ENCODE results near the gene JAML. TPM values are rescaled to one million over a fixed set of nuclear protein-coding genes. Genes with fewer than 3 reads are reported as not detected.

The JAML gene
- total and polyA plus RNA-seq, 2 of the 13 experiments (the other 11 are each of a cell fraction or from before 2014, with no cell fraction given) = 2.0 to 3.3 TPM

DNA sequence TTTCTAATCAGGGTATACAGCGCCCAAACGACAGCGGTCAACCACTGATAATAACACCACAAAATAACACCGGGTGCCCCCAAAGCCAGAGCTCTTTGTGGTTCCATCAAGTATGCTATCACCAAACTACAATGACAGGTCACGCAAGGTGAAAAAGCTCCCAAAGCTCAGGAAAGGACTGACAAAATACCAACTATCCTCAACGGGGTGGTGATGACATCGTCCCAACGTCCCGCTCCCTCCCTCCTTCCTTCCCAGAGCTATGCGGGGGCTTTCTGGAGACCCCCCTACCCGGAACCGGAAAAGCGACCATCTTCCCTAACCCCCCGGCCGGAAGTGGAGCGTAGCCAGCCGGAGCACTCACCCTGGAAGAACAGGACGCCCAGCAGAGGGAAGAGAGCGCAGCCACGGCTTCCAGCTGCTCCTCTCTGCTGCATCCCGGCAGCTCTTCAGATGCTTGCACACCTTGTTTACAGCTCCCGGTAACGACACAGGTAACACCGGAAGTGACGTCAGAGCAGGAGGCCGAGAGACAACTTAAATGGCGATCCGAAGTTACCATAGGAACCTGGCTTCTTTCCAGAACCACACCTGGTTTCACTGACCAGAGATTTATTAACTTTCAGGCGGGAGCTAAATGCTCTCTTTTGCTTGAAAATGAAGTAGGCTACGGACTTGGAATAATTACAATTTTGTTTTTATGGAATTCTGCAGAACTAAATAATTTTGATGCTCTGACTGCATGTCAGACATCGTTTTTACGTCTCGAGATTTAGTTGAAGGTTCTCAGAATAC lies 27.2 kb upstream of the JAML start, which contains the start of gene MPZL3 (continued):
- TF ChIP-seq, protein P1, sequence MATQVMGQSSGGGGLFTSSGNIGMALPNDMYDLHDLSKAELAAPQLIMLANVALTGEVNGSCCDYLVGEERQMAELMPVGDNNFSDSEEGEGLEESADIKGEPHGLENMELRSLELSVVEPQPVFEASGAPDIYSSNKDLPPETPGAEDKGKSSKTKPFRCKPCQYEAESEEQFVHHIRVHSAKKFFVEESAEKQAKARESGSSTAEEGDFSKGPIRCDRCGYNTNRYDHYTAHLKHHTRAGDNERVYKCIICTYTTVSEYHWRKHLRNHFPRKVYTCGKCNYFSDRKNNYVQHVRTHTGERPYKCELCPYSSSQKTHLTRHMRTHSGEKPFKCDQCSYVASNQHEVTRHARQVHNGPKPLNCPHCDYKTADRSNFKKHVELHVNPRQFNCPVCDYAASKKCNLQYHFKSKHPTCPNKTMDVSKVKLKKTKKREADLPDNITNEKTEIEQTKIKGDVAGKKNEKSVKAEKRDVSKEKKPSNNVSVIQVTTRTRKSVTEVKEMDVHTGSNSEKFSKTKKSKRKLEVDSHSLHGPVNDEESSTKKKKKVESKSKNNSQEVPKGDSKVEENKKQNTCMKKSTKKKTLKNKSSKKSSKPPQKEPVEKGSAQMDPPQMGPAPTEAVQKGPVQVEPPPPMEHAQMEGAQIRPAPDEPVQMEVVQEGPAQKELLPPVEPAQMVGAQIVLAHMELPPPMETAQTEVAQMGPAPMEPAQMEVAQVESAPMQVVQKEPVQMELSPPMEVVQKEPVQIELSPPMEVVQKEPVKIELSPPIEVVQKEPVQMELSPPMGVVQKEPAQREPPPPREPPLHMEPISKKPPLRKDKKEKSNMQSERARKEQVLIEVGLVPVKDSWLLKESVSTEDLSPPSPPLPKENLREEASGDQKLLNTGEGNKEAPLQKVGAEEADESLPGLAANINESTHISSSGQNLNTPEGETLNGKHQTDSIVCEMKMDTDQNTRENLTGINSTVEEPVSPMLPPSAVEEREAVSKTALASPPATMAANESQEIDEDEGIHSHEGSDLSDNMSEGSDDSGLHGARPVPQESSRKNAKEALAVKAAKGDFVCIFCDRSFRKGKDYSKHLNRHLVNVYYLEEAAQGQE (IDR thresholded peaks at IDR 0.05; ENCODE audit: borderline replicate concordance in 1 of 2, low read depth in 1 of 2, low read length in 2 of 2) = 0 out of 4 replicates have a peak, but pooled peaks of 1 of the 2 experiments have one; percentile 11
- TF ChIP-seq POLR2A (IDR thresholded peaks at IDR 0.05; ENCODE audit: insufficient read depth in 1 of 2, low read depth in 2 of 2, low read length in 2 of 2) = peak in 1 of 2 experiments; percentile 73; a peak in 2 of 4 replicates
- TF ChIP-seq ZNF317 (CRISPR knock-in tag; IDR thresholded peaks at IDR 0.05) = peak; percentile 46; the same call in 1 of the 2 replicates
- peak; percentile 59; the same call in 1 of the 2 replicates for TF ChIP-seq ZNF441 (CRISPR knock-in tag; IDR thresholded peaks at IDR 0.05; ENCODE audit: borderline replicate concordance)
- no peak for TF ChIP-seq HDAC6 (IDR thresholded peaks at IDR 0.05; ENCODE audit: low read depth, low read length)
- peak; percentile 83 for TF ChIP-seq POLR2G (IDR thresholded peaks at IDR 0.05; ENCODE audit: low read depth, low read length)
- TF ChIP-seq SRF (IDR thresholded peaks at IDR 0.05; ENCODE audit: low read depth, low read length) = no peak
- 0 out of 2 replicates have a peak, but pooled peaks have one; percentile 46 for TF ChIP-seq ZNF230 (CRISPR knock-in tag; IDR thresholded peaks at IDR 0.05)
- TF ChIP-seq ZFP36L1 (CRISPR knock-in tag; IDR thresholded peaks at IDR 0.05) = no peak
- TF ChIP-seq SRSF4 (IDR thresholded peaks at IDR 0.05; ENCODE audit: low read depth, low read length, poor library complexity, severe bottlenecking) = no peak
- TF ChIP-seq RFX5 (IDR thresholded peaks at IDR 0.05; ENCODE audit: low read depth, low read length) = peak; percentile 70
- TF ChIP-seq IRX3 (CRISPR knock-in tag; IDR thresholded peaks at IDR 0.05; ENCODE audit: borderline replicate concordance, low read depth) = no peak
- TF ChIP-seq, protein P2, sequence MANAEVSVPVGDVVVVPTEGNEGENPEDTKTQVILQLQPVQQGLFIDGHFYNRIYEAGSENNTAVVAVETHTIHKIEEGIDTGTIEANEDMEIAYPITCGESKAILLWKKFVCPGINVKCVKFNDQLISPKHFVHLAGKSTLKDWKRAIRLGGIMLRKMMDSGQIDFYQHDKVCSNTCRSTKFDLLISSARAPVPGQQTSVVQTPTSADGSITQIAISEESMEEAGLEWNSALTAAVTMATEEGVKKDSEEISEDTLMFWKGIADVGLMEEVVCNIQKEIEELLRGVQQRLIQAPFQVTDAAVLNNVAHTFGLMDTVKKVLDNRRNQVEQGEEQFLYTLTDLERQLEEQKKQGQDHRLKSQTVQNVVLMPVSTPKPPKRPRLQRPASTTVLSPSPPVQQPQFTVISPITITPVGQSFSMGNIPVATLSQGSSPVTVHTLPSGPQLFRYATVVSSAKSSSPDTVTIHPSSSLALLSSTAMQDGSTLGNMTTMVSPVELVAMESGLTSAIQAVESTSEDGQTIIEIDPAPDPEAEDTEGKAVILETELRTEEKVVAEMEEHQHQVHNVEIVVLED (CRISPR knock-in tag; IDR thresholded peaks at IDR 0.05; ENCODE audit: borderline replicate concordance) = peak; percentile 59; the same call in 1 of the 2 replicates
- TF ChIP-seq ZBTB7B (CRISPR knock-in tag; IDR thresholded peaks at IDR 0.05) = peak; percentile 99
- peak; percentile 85 for TF ChIP-seq THAP11 (CRISPR knock-in tag; IDR thresholded peaks at IDR 0.05)
- TF ChIP-seq, protein P3, sequence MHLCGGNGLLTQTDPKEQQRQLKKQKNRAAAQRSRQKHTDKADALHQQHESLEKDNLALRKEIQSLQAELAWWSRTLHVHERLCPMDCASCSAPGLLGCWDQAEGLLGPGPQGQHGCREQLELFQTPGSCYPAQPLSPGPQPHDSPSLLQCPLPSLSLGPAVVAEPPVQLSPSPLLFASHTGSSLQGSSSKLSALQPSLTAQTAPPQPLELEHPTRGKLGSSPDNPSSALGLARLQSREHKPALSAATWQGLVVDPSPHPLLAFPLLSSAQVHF (CRISPR knock-in tag; IDR thresholded peaks at IDR 0.05) = no peak
- 0 out of 2 replicates have a peak, but pooled peaks have one; percentile 22 for TF ChIP-seq ZNF256 (CRISPR knock-in tag; conservative IDR thresholded peaks at IDR 0.05)
- 0 out of 2 replicates have a peak, but pooled peaks have one; percentile 61 for TF ChIP-seq ZNF772 (CRISPR knock-in tag; IDR thresholded peaks at IDR 0.05)
- TF ChIP-seq KMT2A (CRISPR knock-in tag; IDR thresholded peaks at IDR 0.05) = 0 out of 2 replicates have a peak, but pooled peaks have one; percentile 53
